HepG2 (cell line): Measurements from ENCODE around the gene SDR39U1. TPM values are rescaled to one million over a fixed set of nuclear protein-coding genes. Genes with fewer than 3 reads are reported as not detected.

ENCODE experiments used
- BORCS8-MEF2B ChIP-seq: sonication (generic); formaldehyde crosslinking; IDR thresholded peaks from 2 replicates; pipeline ENCODE4 v1.8.0; 2022; ENCODE audit warnings: mild to moderate bottlenecking, missing genetic modification reagents
- CBFB ChIP-seq: sonication (generic); formaldehyde crosslinking; IDR thresholded peaks from 2 replicates; pipeline ENCODE4 v1.4.0; 2020; ENCODE audit warnings: missing genetic modification reagents
- CREB1 ChIP-seq, 2 experiments: fragments of 450-650 bp in 1 of 2; IDR thresholded peaks; 2 replicates each; pipeline ENCODE4 v1.6.1; 2016 to 2017; ENCODE audit warnings: control low read depth in 1 of 2, mild to moderate bottlenecking in 1 of 2, missing compliant biosample characterization in 1 of 2, missing genetic modification characterization in 1 of 2
- CREB3 ChIP-seq: sonication (generic); formaldehyde crosslinking; IDR thresholded peaks from 2 replicates; pipeline ENCODE4 v1.5.0; 2020; ENCODE audit warnings: missing genetic modification reagents
- FIP1L1 ChIP-seq: fragments of 200-400 bp; formaldehyde crosslinking; IDR thresholded peaks from 2 replicates; pipeline ENCODE4 v1.6.1; 2018; ENCODE audit warnings: low read depth, mild to moderate bottlenecking, low read length, moderate library complexity, borderline replicate concordance; ENCODE audit not compliant: insufficient read depth
- MAZ ChIP-seq, 2 experiments: sonication (generic) in 1 of 2; formaldehyde crosslinking in 1 of 2; IDR thresholded peaks; 2 replicates each; pipeline versions ENCODE4 v1.5.0 to v1.6.1; 2012 to 2020; ENCODE audit warnings: low read depth in 2 of 2, mild to moderate bottlenecking in 2 of 2, borderline replicate concordance in 1 of 2, improper control_type of control experiment in 1 of 2, low read length in 1 of 2, missing genetic modification reagents in 1 of 2, moderate library complexity in 1 of 2
- MEF2D ChIP-seq: sonication (generic); formaldehyde crosslinking; IDR thresholded peaks from 2 replicates; pipeline ENCODE4 v1.5.1; 2020; ENCODE audit warnings: mild to moderate bottlenecking, missing genetic modification reagents
- MLLT10 ChIP-seq: sonication (generic); formaldehyde crosslinking; IDR thresholded peaks from 2 replicates; pipeline ENCODE4 v1.4.0; 2020; ENCODE audit warnings: missing genetic modification reagents
- NFATC3 ChIP-seq: sonication (generic); formaldehyde crosslinking; IDR thresholded peaks from 2 replicates; pipeline ENCODE4 v1.5.1; 2020; ENCODE audit warnings: mild to moderate bottlenecking, missing genetic modification reagents
- NFE2L2 ChIP-seq: fragments of 150-350 bp; IDR thresholded peaks from 2 replicates; pipeline ENCODE4 v1.6.1; 2014; ENCODE audit warnings: low read length
- NR0B2 ChIP-seq: sonication (generic); formaldehyde crosslinking; IDR thresholded peaks from 2 replicates; pipeline ENCODE4 v1.4.0; 2020; ENCODE audit warnings: mild to moderate bottlenecking, missing genetic modification reagents
- RARG ChIP-seq: sonication (generic); formaldehyde crosslinking; IDR thresholded peaks from 2 replicates; pipeline ENCODE4 v1.4.0; 2020; ENCODE audit warnings: low read depth, mild to moderate bottlenecking, missing genetic modification reagents
- SPEN ChIP-seq: sonication (generic); formaldehyde crosslinking; IDR thresholded peaks from 2 replicates; pipeline ENCODE4 v1.5.1; 2020; ENCODE audit warnings: low read depth, mild to moderate bottlenecking, missing genetic modification reagents
- SSRP1 ChIP-seq: IDR thresholded peaks from 2 replicates; pipeline ENCODE4 v1.6.1; 2016; ENCODE audit warnings: control low read depth
- ZBTB38 ChIP-seq: sonication (generic); formaldehyde crosslinking; IDR thresholded peaks from 2 replicates; pipeline ENCODE4 v1.5.1; 2020; ENCODE audit warnings: mild to moderate bottlenecking, missing genetic modification reagents
- ZBTB46 ChIP-seq: sonication (generic); formaldehyde crosslinking; IDR thresholded peaks from 2 replicates; pipeline ENCODE4 v1.4.0; 2020; ENCODE audit warnings: mild to moderate bottlenecking, missing genetic modification reagents, borderline replicate concordance
- ZFYVE20 ChIP-seq: sonication (generic); formaldehyde crosslinking; IDR thresholded peaks from 2 replicates; pipeline ENCODE4 v1.8.0; 2023; ENCODE audit warnings: low read depth, mild to moderate bottlenecking, moderate library complexity, missing genetic modification reagents, borderline replicate concordance
- ZKSCAN1 ChIP-seq: fragments of 150-350 bp; IDR thresholded peaks from 2 replicates; pipeline ENCODE4 v1.6.1; 2014; ENCODE audit warnings: low read length
- ZMYM2 ChIP-seq: sonication (generic); formaldehyde crosslinking; IDR thresholded peaks from 2 replicates; pipeline ENCODE4 v1.8.0; 2022; ENCODE audit warnings: mild to moderate bottlenecking, missing genetic modification reagents
- ZNF121 ChIP-seq: sonication (generic); formaldehyde crosslinking; IDR thresholded peaks from 2 replicates; pipeline ENCODE4 v1.5.0; 2020; ENCODE audit warnings: mild to moderate bottlenecking, missing genetic modification reagents
- ZNF251 ChIP-seq: sonication (generic); formaldehyde crosslinking; IDR thresholded peaks from 2 replicates; pipeline ENCODE4 v1.9.0; 2021; ENCODE audit warnings: mild to moderate bottlenecking, missing genetic modification reagents
- ZNF343 ChIP-seq: sonication (generic); formaldehyde crosslinking; IDR thresholded peaks from 2 replicates; pipeline ENCODE4 v1.4.0; 2020; ENCODE audit warnings: mild to moderate bottlenecking, missing genetic modification reagents
- ZNF513 ChIP-seq: sonication (generic); formaldehyde crosslinking; conservative IDR thresholded peaks from 2 replicates; pipeline ENCODE4 v1.5.0; 2020; ENCODE audit warnings: missing genetic modification reagents
- ZSCAN29 ChIP-seq: sonication (generic); formaldehyde crosslinking; conservative IDR thresholded peaks from 2 replicates; pipeline ENCODE4 v1.4.0; 2020; ENCODE audit warnings: mild to moderate bottlenecking, missing genetic modification reagents
- polyA plus RNA-seq, 8 experiments: library from polyadenylated mRNA; depleted of rRNA in 3 of 8; stranded (reverse) in 7 of 8; unstranded in 1 of 8; fragments of >200 nt; fragmentation: Illumina TruSeq in 4 of 8; extraction: Trizol in 4 of 8; gene quantifications; 2 replicates each; pipeline versions ENCODE4 v1.2.1 to v1.2.3, GENCODE V29; 2011 to 2016; ENCODE audit warnings: low read depth in 4 of 8, missing spikeins in 1 of 8, mixed read lengths in 1 of 8; ENCODE audit not compliant: insufficient read depth in 1 of 8
- total RNA-seq, 5 experiments: library from RNA; depleted of rRNA; stranded (reverse); fragments of >200 nt; fragmentation: Illumina TruSeq; extraction: Trizol; gene quantifications; 2 replicates each; pipeline ENCODE4 v1.2.3, GENCODE V29; 2016; ENCODE audit warnings: low read depth in 1 of 5

The SDR39U1 gene
- total and polyA plus RNA-seq, 2 of the 13 experiments (the other 11 are each of a cell fraction or from before 2014, with no cell fraction given), result 34.4 to 129 TPM

GRCh38 chr14:24430682-24431568, 11.7 kb downstream of the SDR39U1 start (continued):
- TF ChIP-seq BORCS8-MEF2B (CRISPR knock-in tag) (no peak), ZNF251 (no peak; the same call in 1 of the 2 replicates), NFE2L2 (no peak), ZBTB38 (CRISPR knock-in tag) (peak; percentile 95), NR0B2 (CRISPR knock-in tag) (peak; percentile 52; the same call in 1 of the 2 replicates), FIP1L1 (0 out of 2 replicates have a peak, but pooled peaks have one; percentile 69), MLLT10 (CRISPR knock-in tag) (no peak), ZMYM2 (no peak), ZFYVE20 (CRISPR knock-in tag) (0 out of 2 replicates have a peak, but pooled peaks have one; percentile 78), SPEN (CRISPR knock-in tag) (peak; percentile 48; the same call in 1 of the 2 replicates), NFATC3 (CRISPR knock-in tag) (no peak), MEF2D (CRISPR knock-in tag) (0 out of 2 replicates have a peak, but pooled peaks have one; percentile 64), ZNF513 (CRISPR knock-in tag) (0 out of 2 replicates have a peak, but pooled peaks have one; percentile 24), ZBTB46 (CRISPR knock-in tag) (0 out of 2 replicates have a peak, but pooled peaks have one; percentile 86), CBFB (0 out of 2 replicates have a peak, but pooled peaks have one; percentile 4), ZSCAN29 (CRISPR knock-in tag) (no peak), RARG (no peak), CREB1 (IDR thresholded peaks at IDR 0.05) (no peak), CREB1 (CRISPR knock-in tag; IDR thresholded peaks at IDR 0.05) (no peak), ZNF343 (CRISPR knock-in tag) (peak; percentile 50; the same call in 1 of the 2 replicates), CREB3 (CRISPR knock-in tag) (no peak), ZNF121 (no peak), SSRP1 (CRISPR knock-in tag) (peak; percentile 75; the same call in 1 of the 2 replicates), ZKSCAN1 (no peak), MAZ (IDR thresholded peaks at IDR 0.05; ENCODE audit: borderline replicate concordance, low read depth, low read length) (0 out of 2 replicates have a peak, but pooled peaks have one; percentile 13), MAZ (CRISPR knock-in tag; IDR thresholded peaks at IDR 0.05; ENCODE audit: low read depth) (no peak; the same call in 1 of the 2 replicates)
